Hindlimb muscle (tissue), 1 donor: ENCODE results near the gene RND3. TPM values are rescaled to one million over a fixed set of nuclear protein-coding genes. Genes with fewer than 3 reads are reported as not detected.

Source experiments
- DNase-seq: peaks from one replicate; pipeline ENCODE4 v3.0.0-alpha.2; 2013
- polyA plus RNA-seq: library from polyadenylated mRNA; unstranded; fragments of 120-200 nt; gene quantifications from one replicate; pipeline ENCODE4 v1.2.1, GENCODE V29; 2013; ENCODE audit not compliant: insufficient read length

The RND3 gene
- polyA plus RNA-seq, 1 donor, result 32.5 TPM

GRCh38 chr2:150438654-150439053 is 48.8 kb downstream of the RND3 start:
- DNase-seq, result no peak

GRCh38 chr2:150438041-150438440 is 49.4 kb downstream of the RND3 start:
- no peak for DNase-seq

- DNase-seq, result no peak
Measured at GRCh38 chr2:150432312-150432625, 55.2 kb downstream of the RND3 start.

- no peak for DNase-seq
Measured at GRCh38 chr2:150431561-150432311, 55.7 kb downstream of the RND3 start.

GRCh38 chr2:150429384-150429961 is 58.0 kb downstream of the RND3 start:
- DNase-seq, result no peak

GRCh38 chr2:150428641-150429040 is 58.8 kb downstream of the RND3 start:
- DNase-seq, result no peak

GRCh38 chr2:150427298-150427697 is 60.2 kb downstream of the RND3 start:
- DNase-seq, result no peak

GRCh38 chr2:150426724-150427123 is 60.7 kb downstream of the RND3 start:
- DNase-seq, result no peak

GRCh38 chr2:150426315-150426714 is 61.2 kb downstream of the RND3 start:
- no peak for DNase-seq

GRCh38 chr2:150425121-150425955 is 62.1 kb downstream of the RND3 start:
- no peak for DNase-seq

GRCh38 chr2:150424406-150424805 is 63.1 kb downstream of the RND3 start:
- DNase-seq, result no peak

- no peak for DNase-seq
Measured at GRCh38 chr2:150421126-150421651, 66.3 kb downstream of the RND3 start.

- DNase-seq, result no peak
Measured at GRCh38 chr2:150418916-150419315, 68.6 kb downstream of the RND3 start.
